Calu3 (cell line): Measurements from ENCODE around the gene H1-8. TPM values are rescaled to one million over a fixed set of nuclear protein-coding genes. Genes with fewer than 3 reads are reported as not detected.
"Not testable (repeated sequence)": the region's sequence is repeated elsewhere in the genome, so short reads cannot be mapped to it uniquely, and the experiment has no call there.

Experiments used
- Bru-seq: library from RNA; stranded (reverse); fragments of 400-500 nt; gene quantifications from one replicate; lab custom pipeline; 2021; lab: Mats Ljungman, UMichigan
- BruChase-seq, 2 experiments: library from RNA; stranded (reverse); fragments of 400-500 nt; gene quantifications; one replicate each; lab custom pipeline; 2021; lab: Mats Ljungman, UMichigan
- BruUV-seq: library from RNA; stranded (reverse); fragments of 400-500 nt; replicated peaks from 2 replicates; lab custom pipeline; 2021; lab: Mats Ljungman, UMichigan
- CTCF ChIA-PET: fragments of 300-600 bp; sonication (Branson Sonifier 250); formaldehyde crosslinking; loops from one replicate; lab custom pipeline; 2022; ENCODE audit warnings: antibody characterized with exemption; lab: Charles Lee
- DNase-seq: peaks from one replicate; pipeline ENCODE4 v3.0.0; 2022
- H3K27ac Mint-ChIP-seq: one replicate; pipeline ENCODE4 v1.8.0; 2022; ENCODE audit warnings: mixed read lengths; ENCODE audit not compliant: unreplicated experiment
- H3K27me3 Mint-ChIP-seq: one replicate; pipeline ENCODE4 v1.8.0; 2022; ENCODE audit warnings: mixed read lengths; ENCODE audit not compliant: unreplicated experiment
- H3K36me3 Mint-ChIP-seq: one replicate; pipeline ENCODE4 v1.8.0; 2022; ENCODE audit warnings: mild to moderate bottlenecking, moderate library complexity, mixed read lengths; ENCODE audit not compliant: insufficient read depth, unreplicated experiment
- H3K4me1 Mint-ChIP-seq: one replicate; pipeline ENCODE4 v1.8.0; 2022; ENCODE audit warnings: mild to moderate bottlenecking, low read depth, mixed read lengths; ENCODE audit not compliant: unreplicated experiment
- H3K4me3 Mint-ChIP-seq: one replicate; pipeline ENCODE4 v1.8.0; 2022; ENCODE audit warnings: mild to moderate bottlenecking, low read depth, moderate library complexity, mixed read lengths; ENCODE audit not compliant: unreplicated experiment
- H3K9me3 Mint-ChIP-seq: one replicate; pipeline ENCODE4 v1.8.0; 2022; ENCODE audit warnings: low read depth, mixed read lengths; ENCODE audit not compliant: unreplicated experiment
- CTCF ChIP-seq: fragments of 200-600 bp; IDR thresholded peaks from one replicate; pipeline ENCODE4 v1.8.0; 2022; ENCODE audit warnings: antibody characterized with exemption; ENCODE audit not compliant: unreplicated experiment
- intact Hi-C: fragments of 100-400 bp; cut with micrococcal nuclease; formaldehyde crosslinking; loops from one replicate; pipeline ENCODE4 v1.10.0; 2022; ENCODE audit not compliant: unreplicated experiment
- long read RNA-seq: library from polyadenylated mRNA; stranded (forward); transcript quantifications from one replicate; pipeline ENCODE4 v2.0.0, GENCODE V29; 2022
- total RNA-seq: library from RNA; stranded (reverse); gene quantifications from 2 replicates; pipeline ENCODE4 v1.2.3, GENCODE V29; 2022

Gene H1-8
- total RNA-seq (not detected in 2 replicates), Bru-seq, nascent RNA (not detected), BruChase-seq, experiment 1, labeled RNA remaining after a 6-hour chase (not detected), BruChase-seq, experiment 2, labeled RNA remaining after a 2-hour chase (not detected)
- long read RNA-seq: 0 reads

GRCh38 chr3:129543156-129543790 is at the start of gene H1-8:
Gene H1-8 (plus strand): TSS chr3:129543175. CDS start chr3:129543219, 44 bp downstream.
- intact Hi-C loops: no loop called here
- Mint-ChIP-seq H3K27me3 (peaks cover 26% of the 10 kb centered on the region), H3K4me3 (no peak within 1 kb of the TSS), H3K36me3 (no peaks in the 10 kb centered on the region), H3K9me3 (no peaks in the 10 kb centered on the region), H3K4me1 (no peaks in the 10 kb centered on the region), H3K27ac (no peak within 1 kb of the TSS)
- TF ChIP-seq CTCF: no peak
- no TSS peak for BruUV-seq
- CTCF ChIA-PET: no interaction called here
- DNase-seq: no peak

- no peaks in the 10 kb centered on the region for H3K36me3 Mint-ChIP-seq
- no peak overlapping the region for H3K27ac Mint-ChIP-seq
- no peaks in the 10 kb centered on the region for H3K9me3 Mint-ChIP-seq
- H3K27me3 Mint-ChIP-seq: no peaks in the 10 kb centered on the region
- no peak for DNase-seq
- intact Hi-C loops: loop anchor here (5.0 to 10.0 kb wide), 2 partner anchors 119 to 602 kb away; no protein-coding TSS in a partner anchor
- no peak for TF ChIP-seq CTCF
- CTCF ChIA-PET: interaction anchor here (0.7 to 1.2 kb wide), 2 partner anchors 9 to 138 kb away, joined by 3 to 5 read pairs; no protein-coding TSS in a partner anchor
- BruUV-seq: no TSS peak
- H3K4me3 Mint-ChIP-seq: no peak overlapping the region
- H3K4me1 Mint-ChIP-seq: peaks cover 15% of the 10 kb centered on the region
Observed at GRCh38 chr3:129493206-129493605, 49.8 kb upstream of the H1-8 start.

GRCh38 chr3:129494499-129494898 is 48.5 kb upstream of the H1-8 start:
- H3K27me3 Mint-ChIP-seq, H3K9me3 Mint-ChIP-seq, H3K27ac Mint-ChIP-seq, BruUV-seq, H3K36me3 Mint-ChIP-seq, H3K4me3 Mint-ChIP-seq, CTCF ChIA-PET, DNase-seq: not testable (repeated sequence)
- intact Hi-C loops: loop anchor here (5.0 to 10.0 kb wide), 2 partner anchors 118 to 600 kb away; no protein-coding TSS in a partner anchor
- H3K4me1 Mint-ChIP-seq: peaks cover 15% of the 10 kb centered on the region

GRCh38 chr3:129495006-129495639 is 47.9 kb upstream of the H1-8 start:
- DNase-seq, H3K27ac Mint-ChIP-seq, CTCF ChIA-PET, H3K9me3 Mint-ChIP-seq, BruUV-seq, H3K4me3 Mint-ChIP-seq, H3K27me3 Mint-ChIP-seq, H3K36me3 Mint-ChIP-seq: not testable (repeated sequence)
- H3K4me1 Mint-ChIP-seq: peaks cover 15% of the 10 kb centered on the region
- intact Hi-C loops: loop anchor here (10.0 kb wide), 1 partner anchor 600 kb away; no protein-coding TSS in a partner anchor

- peaks cover 15% of the 10 kb centered on the region for H3K4me1 Mint-ChIP-seq
- H3K36me3 Mint-ChIP-seq, H3K9me3 Mint-ChIP-seq, DNase-seq, BruUV-seq, H3K4me3 Mint-ChIP-seq, H3K27ac Mint-ChIP-seq, H3K27me3 Mint-ChIP-seq: not testable (repeated sequence)
- CTCF ChIA-PET: interaction anchor here (0.6 kb wide), 1 partner anchor 475 kb away, joined by 6 read pairs; no protein-coding TSS in a partner anchor
- intact Hi-C loops: loop anchor here (10.0 kb wide), 1 partner anchor 597 kb away; no protein-coding TSS in a partner anchor
Observed at GRCh38 chr3:129497876-129498275, 45.1 kb upstream of the H1-8 start.

- intact Hi-C loops: loop anchor here (10.0 kb wide), 1 partner anchor 596 kb away; no protein-coding TSS in a partner anchor
- BruUV-seq, H3K27ac Mint-ChIP-seq, DNase-seq, H3K9me3 Mint-ChIP-seq, H3K4me3 Mint-ChIP-seq, H3K27me3 Mint-ChIP-seq, H3K36me3 Mint-ChIP-seq: not testable (repeated sequence)
- CTCF ChIA-PET: interaction anchor here (0.6 kb wide), 1 partner anchor 476 kb away, joined by 6 read pairs; no protein-coding TSS in a partner anchor
- H3K4me1 Mint-ChIP-seq: peaks cover 15% of the 10 kb centered on the region
Observed at GRCh38 chr3:129498603-129499488, 44.1 kb upstream of the H1-8 start.

GRCh38 chr3:129499604-129500333 is 43.2 kb upstream of the H1-8 start:
- H3K9me3 Mint-ChIP-seq, H3K4me3 Mint-ChIP-seq, H3K27me3 Mint-ChIP-seq, BruUV-seq, DNase-seq, CTCF ChIA-PET, H3K36me3 Mint-ChIP-seq, H3K4me1 Mint-ChIP-seq, H3K27ac Mint-ChIP-seq: not testable (repeated sequence)
- intact Hi-C loops: loop anchor here (10.0 kb wide), 1 partner anchor 595 kb away; no protein-coding TSS in a partner anchor
